NCI-H128 (cell line): ENCODE results near the gene RAD51B.
"Not testable (repeated sequence)": the region's sequence is repeated elsewhere in the genome, so short reads cannot be mapped to it uniquely, and the experiment has no call there.

Experiments
- DNase-seq: peaks from one replicate; lab custom pipeline; 2025; ENCODE audit not compliant: unreplicated experiment; lab: John Stamatoyannopoulos, UW

RAD51B gene

DNA sequence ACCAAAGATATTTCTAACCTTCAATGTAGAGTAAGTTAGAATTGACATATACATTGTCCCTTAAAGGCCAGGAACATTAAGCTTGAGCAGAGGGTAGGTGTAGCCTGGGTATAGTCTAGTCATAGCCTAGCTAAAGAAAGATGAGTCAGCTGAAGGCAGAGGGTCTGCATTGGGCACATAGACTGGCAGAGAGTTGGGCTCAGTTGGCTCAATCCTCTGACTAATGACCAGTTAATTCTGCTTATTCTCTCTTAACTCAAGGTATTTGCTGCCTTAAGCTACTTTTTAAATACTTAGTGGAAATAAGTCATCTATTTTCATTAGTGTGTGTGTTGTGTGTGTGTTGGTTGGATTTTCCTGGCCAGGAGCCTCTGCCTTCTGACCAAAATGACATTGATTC lies 467.1 kb downstream of the RAD51B start:
- DNase-seq = no peak

DNA sequence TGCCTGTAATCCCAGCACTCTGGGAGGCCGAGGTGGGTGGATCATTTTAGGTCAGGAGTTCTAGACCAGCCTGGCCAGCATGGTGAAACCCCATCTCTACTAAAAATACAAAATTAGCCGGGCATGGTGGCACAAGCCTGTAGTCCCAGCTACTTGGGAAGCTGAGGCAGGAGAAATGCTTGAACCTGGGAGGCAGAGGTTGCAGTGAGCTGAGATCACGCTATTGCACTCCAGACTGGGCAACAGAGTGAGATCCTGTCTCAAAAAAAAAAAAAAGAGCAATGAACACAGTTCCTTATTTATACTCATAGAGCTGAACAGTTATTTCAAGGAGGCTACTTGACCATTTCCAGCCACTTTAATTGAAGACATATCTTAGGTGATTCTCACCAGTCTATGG lies 469.9 kb downstream of the RAD51B start:
- DNase-seq = not testable (repeated sequence)

DNA sequence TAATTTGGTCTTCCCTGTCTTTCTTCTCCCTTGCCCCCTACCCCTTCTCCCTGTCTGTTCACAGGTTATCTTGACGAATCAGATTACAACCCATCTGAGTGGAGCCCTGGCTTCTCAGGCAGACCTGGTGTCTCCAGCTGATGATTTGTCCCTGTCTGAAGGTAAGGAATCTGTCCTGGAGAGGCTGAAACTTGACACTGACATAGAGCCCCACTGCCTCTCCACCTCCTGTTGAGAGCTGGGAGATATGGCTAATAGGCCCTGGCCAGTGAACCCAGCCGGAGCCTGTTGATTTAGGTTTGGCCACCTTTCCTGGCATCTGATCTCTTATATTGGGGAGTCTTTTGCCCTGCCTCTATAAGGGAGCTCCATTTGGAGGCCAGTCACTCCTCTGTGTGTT lies 472.2 kb downstream of the RAD51B start:
- DNase-seq = no peak

DNA sequence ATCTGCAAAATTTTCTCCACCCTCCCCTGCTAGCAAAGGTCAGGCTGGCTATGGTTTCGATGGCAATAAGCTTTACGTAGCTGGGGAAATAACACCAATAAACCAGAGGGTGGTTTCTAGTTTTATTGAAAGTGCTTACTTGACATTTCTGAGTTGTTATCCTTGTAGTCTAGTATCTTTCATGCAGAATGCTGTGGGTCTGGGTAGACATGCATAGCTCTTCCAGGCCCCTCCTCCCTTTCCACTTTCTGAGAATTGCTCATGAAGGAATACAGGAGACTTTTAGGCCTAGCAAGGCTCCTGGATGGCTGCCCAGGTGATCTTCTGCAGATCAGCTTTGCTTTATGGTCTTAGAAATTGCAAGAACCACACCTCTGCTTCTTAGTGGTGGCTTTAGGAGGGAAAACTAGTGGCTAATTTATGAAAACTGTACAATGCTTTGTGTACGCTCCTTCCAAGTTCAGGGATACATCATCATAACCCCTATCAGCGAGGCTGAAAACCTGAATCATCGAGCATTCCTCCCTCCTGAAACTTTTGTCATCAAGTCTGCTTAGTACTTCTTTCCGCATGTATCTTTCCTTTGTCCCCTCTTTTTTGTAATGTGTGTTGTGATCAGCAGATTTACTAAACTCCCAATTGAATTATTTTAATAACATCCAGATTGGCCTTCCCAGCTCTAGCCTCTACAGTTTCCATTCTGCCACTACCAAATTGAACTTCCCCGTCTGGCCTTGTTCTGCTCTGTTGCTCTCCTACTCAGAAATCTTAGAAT lies 473.0 kb downstream of the RAD51B start:
- DNase-seq = no peak

DNA sequence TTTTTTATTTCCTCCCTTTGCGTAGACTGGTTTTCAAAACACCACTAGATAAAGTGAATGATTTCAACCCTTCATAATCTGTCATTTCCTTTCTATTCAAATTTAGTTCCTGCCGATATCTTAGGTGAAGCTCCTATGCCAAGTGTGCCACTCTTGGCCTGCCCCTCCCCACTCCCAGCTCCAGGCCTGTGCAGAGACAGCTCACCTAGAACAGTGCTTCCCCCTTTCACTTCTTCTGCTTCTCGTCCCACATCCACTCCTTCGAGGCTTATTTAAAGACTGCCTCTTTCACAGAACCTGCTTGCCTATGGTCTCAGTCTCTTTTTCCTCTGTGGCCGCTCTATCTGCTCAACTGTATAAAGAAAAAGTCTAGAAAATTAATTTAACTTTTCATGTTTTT lies 473.8 kb downstream of the RAD51B start:
- no peak for DNase-seq

DNA sequence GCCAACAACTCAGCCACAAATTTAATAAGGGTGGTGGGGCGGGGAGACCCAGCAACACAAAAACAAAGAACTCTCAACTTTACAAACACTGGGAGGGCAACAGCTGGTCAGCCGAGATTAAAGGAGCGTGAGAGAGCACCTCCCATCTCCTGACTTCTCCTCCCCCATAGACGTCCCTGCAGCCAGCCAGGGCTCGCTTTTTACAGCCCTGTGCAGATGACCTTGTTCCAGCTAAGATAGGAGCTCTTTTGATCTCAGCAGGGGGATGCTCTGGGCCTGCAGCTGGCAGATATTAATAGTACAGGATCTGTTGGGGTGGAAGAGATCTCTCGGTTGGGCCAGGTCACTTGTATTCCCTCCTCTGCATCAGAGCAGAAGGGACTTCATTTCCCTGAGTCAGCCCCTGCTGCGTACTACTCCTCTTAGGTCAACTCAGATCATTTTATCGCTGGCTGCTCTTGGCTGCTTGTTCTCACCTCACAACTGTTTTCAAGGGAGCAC lies 475.8 kb downstream of the RAD51B start:
- no peak for DNase-seq

DNA sequence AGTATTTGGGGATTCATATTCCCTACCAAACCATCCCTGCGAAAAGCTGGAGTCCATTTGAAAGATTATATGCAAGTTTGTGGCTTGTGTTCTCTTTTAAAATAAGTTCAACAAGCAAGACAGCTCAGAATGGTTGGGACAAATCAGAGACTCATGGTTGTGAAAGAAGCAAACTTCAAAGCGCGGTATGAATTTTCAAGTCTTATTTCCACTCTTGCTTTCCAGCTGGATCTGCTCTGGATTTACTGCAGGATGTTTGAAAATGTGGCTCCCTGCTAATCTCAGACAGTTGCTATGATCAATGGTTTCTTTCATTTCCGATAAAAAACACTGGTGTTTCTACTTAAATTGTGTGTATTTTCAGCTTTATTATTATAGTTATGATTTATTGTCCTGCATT lies 477.5 kb downstream of the RAD51B start:
- no peak for DNase-seq

DNA sequence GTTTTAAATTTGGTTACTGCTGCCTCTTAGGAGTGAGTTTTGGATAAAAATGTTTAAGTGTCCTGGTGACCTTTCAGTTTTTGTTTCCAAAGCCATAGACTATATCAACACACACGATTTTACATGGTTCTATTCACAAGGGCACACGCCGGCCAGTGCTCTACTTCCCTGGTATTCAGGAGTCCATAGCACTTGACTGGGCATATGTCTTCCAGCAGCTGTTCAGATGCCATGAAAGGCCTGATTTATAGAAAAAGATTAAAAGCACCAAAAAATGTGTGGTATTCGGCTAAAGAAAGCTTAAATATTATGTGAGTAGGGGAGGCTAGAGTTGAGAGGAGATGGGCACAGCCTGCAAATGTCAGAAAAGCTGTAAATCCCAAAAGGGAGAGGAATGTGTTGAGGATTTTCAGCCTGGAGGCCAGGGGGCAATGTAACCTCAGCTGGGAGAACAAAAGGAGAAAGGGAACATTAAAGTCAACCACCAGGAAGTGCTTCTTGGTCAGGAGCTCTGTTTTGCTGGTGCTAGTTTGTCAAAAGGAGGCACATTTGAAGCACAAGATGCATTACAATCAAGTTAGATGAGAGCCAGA lies 478.4 kb downstream of the RAD51B start:
- DNase-seq = no peak

DNA sequence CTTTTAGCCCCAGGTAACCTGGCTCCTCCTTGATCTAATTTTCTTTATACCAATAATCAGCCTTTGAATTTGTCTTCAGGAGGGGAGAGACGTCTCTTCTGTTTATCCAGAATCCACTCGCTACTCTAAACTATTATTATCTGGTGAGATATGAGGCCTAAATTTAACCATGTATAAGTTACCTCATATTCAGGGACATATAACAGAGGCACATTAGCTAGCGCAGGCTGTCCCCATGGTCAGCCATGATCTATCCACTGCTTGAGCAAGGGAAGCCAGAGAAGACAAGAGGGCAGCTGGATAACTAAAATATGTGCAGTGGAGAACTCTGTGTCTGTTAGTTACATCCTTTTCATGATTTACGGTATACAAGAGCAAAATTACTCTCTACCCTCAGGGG lies 481.0 kb downstream of the RAD51B start:
- no peak for DNase-seq

DNA sequence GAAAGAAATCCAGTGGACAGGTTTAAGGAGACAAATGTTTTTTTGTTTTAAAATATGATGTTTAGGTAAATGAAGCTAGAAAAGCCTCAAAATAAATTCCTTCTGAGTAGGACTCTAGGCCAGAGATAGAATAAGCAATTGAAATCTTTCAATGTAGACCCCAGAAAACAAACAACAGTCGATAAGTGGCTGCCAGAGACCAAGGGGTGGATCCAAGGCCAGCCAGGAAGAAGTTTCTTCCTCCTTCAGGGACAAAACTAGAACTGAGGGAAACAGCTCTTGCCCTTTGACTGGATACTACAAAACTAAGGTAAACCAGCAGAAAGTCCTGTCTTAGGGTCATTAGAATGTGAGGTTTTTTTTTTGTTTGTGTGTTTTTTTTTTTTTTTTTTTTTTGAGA lies 481.6 kb downstream of the RAD51B start:
- DNase-seq = no peak

DNA sequence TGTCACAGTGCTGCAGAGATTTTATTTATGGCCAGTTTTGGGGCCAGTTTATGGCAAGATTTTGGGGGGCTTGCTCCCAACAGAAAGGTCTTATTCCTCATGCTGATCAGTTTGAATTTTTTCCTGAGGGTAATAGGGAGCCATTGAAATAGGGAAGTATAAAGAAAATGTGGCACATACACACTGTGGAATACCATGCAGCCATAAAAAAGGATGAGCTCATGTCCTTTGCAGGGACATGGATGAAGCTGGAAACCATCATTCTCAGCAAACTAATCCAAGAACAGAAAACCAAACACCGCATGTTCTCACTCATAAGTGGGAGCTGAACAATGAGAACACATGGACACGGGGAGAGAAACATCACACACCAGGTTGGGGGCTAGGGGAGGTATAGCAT lies 483.4 kb downstream of the RAD51B start:
- not testable (repeated sequence) for DNase-seq

DNA sequence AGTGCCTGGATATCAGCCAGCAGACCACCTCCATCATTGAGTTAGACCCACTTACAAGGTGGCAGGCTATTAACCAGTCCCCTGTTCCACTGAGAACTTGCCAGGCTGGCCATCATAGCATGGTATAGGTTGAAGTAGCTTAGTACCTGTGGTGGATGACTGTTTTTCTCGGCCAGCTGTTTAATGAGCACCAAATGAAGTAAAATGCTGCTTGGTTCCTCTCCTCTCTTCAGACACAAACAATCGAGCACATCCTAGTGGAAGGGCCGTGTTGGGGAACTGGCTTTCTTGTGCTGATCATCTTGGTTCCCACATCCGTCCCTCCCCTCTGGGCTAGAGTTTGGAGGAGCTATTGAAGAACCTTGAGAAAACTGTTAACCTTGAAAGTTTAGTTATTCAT lies 486.2 kb downstream of the RAD51B start:
- DNase-seq = no peak

DNA sequence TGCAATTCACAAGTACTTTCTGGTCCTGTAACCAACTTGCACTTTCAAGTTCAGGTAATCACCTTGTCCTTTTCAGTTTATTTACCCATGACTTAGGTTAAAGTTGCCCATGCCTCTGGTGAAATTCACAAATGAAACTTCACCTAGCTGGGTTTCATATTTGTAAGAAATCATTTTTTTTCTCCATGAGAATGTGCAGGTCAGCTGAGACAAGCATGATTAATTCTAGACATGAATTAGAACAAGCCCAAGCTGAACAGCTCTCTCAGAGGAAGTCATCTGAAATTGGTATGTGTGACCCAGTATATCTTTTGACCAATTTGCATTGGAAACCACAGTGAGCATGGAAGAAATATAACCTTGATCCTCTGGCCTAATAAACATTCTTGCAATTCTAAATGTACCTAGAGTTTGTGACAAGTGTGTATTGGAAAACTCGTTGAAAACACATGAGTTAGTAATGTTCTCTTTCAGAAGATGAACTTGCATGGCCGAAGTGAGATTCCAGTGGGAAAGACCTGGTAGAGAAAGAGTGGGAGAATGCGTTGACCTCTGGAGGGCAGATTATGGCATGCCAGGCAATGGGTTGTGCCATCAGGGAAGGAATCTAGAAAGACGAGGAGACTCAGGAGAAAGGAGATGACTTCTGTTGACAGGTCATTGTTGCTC lies 486.8 kb downstream of the RAD51B start:
- no peak for DNase-seq

DNA sequence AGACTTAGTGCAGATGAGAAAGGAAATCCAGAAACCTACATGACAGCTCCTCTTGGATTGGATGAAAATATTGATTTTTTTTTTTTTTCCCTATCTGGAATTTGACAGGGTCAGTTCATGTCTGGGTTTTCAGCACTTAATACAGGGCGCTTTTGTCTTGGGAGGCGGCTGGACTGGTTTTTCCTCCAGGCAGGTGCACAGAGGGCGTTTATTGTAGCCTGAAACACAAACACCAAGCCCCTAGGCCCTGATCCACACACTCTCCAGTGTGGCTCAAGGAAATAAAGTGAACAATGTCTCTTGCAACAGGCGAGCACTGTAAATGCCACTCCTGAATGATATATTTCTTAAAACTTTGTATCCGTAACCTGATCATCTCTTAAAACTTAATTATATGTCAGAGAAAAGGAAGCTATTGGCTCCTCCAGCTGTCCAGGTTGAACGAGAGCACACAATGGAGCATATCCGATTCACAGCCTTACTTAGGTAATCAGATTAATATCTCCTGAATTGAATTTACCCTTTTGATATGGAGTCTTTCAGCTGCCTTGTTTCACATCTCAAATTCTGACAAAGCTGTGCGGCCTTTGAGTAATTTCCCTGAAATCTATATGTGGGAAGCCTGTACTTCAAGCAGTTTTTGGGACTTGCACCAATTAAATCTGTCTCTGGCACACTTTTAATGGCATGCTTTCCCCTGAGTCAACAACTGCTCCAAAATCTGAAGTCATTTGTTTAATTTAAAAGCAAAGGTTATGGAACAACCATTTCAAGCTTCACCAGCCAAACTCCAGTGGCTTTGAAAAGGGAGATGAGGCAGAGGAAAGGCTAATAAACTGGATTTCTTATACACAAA lies 487.6 kb downstream of the RAD51B start:
- peak; percentile 57 for DNase-seq

DNA sequence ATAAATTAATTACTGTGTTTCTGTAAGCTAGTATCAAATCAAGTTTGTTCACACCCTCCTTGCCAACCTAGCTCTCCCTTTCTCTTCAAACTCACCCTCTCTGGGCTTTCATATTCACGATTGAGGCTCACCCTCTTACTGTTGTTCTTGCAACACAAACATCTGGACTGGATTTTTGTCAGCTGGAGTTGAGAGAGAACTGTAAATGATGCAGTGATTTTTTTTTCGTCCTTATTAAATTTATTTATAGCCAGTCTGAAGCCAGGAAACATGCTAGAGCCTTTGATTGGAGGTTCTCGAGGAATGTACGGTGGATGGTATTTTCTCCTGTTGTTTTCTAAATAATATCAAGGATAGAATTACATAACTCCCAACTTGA lies 488.2 kb downstream of the RAD51B start:
- DNase-seq = no peak

DNA sequence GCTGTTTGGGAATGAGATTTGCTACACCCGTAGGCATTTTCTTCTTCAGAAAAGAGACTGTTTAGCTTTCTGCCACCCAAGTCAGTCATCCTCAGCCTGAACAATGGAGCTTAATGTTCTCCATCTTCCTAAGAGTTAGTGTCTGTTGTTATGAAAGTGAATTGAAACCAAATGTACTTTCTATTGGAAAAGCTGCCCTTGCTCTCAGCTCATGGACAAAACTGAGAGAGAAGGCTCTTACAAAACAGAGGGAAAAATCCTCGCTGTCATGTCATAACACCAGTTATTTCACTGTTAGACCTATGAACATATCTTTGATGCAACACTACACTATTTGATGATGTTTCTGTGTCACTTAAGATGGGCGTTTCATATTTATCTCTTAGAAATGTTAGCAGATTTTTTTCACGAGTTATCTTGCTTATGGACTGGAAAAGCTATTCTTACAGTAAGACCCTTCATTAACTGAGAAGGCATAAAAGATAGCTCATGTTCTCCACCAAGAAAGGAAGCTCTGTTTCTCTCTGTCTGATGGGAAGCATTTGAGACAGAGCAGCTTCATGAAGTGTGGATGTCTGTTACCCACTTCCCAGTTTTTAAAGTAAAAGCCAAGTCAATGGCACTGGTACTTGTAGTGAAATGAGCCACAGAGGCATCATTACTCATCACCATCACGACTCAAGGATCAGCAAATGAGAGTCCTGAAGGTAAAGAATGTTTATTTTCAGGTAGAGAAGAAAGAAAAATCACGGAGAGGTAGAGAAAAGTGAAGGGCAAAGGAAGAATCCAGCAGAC lies 489.3 kb downstream of the RAD51B start:
- no peak for DNase-seq

DNA sequence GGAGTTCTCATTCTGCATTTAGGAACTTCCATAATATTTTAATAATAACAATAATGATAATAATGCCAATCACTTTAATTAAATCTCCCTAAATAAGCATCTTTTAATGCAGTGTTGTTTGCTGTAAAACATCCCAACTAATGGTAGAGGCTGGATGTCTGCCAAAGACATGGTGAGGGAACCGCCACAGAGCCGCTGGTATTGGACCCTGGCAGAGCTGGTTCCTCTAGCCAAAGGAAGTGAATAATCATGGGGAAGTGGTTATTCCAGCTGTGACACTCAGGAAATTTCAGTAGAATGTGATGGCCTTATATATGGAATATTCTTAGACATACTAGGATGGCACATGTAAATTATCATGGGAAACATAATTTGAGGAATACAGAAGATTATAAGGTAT lies 490.0 kb downstream of the RAD51B start:
- no peak for DNase-seq

DNA sequence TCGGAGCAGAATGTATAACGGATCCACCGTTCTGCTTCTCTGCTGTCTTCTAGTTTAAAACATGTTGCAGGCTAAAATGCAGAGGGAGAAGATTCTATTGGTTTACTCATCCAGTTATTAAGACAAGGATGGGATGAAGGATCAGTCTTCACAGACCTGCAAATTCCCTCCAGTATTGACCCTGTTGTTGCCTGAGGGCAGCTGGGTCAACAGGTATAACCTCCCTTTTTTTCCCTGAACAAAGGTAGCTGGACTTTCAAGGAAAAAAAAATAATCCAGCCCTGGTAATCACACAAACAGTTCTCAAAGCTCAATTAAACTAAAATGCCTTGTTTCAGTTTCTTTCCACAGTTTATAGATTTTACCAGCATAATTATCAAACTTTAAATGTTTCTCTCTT lies 492.7 kb downstream of the RAD51B start:
- DNase-seq = no peak

DNA sequence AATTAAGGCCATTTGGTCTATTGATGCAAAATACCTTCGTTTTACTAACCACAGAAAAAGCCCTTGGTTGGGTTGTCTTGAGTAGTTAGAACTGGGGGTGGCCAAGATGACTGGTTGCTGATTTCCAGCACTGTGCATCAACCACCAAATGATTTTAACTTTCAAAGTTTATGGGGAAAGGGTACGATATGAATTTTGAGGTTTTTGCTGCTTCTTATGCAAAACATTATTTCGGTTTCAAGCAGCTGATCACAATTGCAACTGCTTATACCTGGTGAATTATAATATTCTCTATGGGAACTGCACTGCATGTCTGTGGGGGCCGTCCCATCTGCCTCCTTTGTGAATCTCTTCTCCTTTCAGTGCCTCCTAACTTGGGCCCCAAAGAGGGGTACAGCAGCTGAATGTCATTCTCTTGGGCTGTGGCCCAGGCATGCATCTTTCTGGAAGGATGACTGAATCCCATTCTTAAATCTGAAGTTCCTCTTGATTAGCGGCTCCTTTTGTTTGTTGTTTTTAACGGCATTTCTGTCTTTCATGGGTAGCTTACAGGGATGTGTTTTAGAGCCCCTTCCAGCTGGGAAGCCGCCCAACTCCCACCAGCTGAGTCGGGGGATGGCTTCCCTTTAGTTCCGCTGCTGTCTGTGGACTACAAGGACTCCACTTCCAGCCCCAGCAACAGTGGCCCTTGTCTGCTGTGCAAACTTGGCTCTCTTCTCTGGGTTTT lies 493.5 kb downstream of the RAD51B start:
- DNase-seq = no peak

DNA sequence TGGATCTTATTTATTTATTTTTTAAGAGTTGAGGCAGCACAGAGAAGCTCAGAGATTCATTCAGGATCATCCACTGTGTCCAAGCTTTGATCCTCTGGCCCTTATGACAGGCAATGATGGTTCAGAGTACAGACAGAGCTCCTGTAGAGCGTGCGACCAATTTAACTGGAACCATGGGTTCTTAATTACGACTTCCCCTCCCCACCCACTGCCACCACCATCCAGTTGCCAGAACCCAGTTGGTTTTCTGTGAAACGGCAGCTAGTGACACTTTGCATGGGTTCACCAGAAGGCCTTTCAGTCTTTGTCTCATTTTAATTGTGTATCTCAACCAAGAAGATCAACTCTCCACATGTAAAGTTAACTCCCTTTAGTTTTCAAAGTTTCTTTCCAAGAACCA lies 495.1 kb downstream of the RAD51B start:
- no peak for DNase-seq
